ENCODE measurements around the gene CEP78. TPM values are rescaled to one million over a fixed set of nuclear protein-coding genes. Genes with fewer than 3 reads are reported as not detected.

CEP78 gene
- total RNA-seq, 1 donor from 2014 or later: 12.1 TPM

GRCh38 chr9:78210841-78211301, 25.0 kb upstream of the CEP78 start:
- no peak overlapping the region for H3K27ac ChIP-seq
- no peak for ATAC-seq
- H3K9me3 ChIP-seq: no peaks in the 10 kb centered on the region
- intact Hi-C loops (cut with DNase I): no loop called here
- no peak for TF ChIP-seq CTCF (IDR thresholded peaks at IDR 0.05)
- no peaks in the 10 kb centered on the region for H3K36me3 ChIP-seq
- no peaks in the 10 kb centered on the region for H3K27me3 ChIP-seq
- no peak for DNase-seq
- H3K4me3 ChIP-seq: no peak overlapping the region
- H3K4me1 ChIP-seq: peaks cover 12% of the 10 kb centered on the region

- no peak overlapping the region for H3K27ac ChIP-seq
- H3K27me3 ChIP-seq: no peaks in the 10 kb centered on the region
- intact Hi-C loops (cut with DNase I): no loop called here
- peaks cover 12% of the 10 kb centered on the region for H3K4me1 ChIP-seq
- no peak overlapping the region for H3K4me3 ChIP-seq
- H3K36me3 ChIP-seq: no peaks in the 10 kb centered on the region
- TF ChIP-seq CTCF (IDR thresholded peaks at IDR 0.05): no peak
- no peak for ATAC-seq
- DNase-seq: no peak
- no peaks in the 10 kb centered on the region for H3K9me3 ChIP-seq
These were observed 23.0 kb upstream of the CEP78 start for GRCh38 chr9:78212868-78213267.

- ATAC-seq: peak; percentile 80
- intact Hi-C loops (cut with DNase I): no loop called here
- DNase-seq: no peak
- H3K9me3 ChIP-seq: no peaks in the 10 kb centered on the region
- H3K4me3 ChIP-seq: no peak overlapping the region
- peak; percentile 50 for TF ChIP-seq CTCF (IDR thresholded peaks at IDR 0.05)
- no peak overlapping the region for H3K27ac ChIP-seq
- H3K36me3 ChIP-seq: no peaks in the 10 kb centered on the region
- peaks cover 12% of the 10 kb centered on the region for H3K4me1 ChIP-seq
- H3K27me3 ChIP-seq: no peaks in the 10 kb centered on the region
These were observed 22.2 kb upstream of the CEP78 start for GRCh38 chr9:78213712-78214111.

- ATAC-seq (no peak), DNase-seq (no peak)
These were observed 21.4 kb upstream of the CEP78 start for GRCh38 chr9:78214492-78214891.

GRCh38 chr9:78215706-78216105, 20.2 kb upstream of the CEP78 start:
- no peak for TF ChIP-seq CTCF (IDR thresholded peaks at IDR 0.05)
- no peak overlapping the region for H3K27ac ChIP-seq
- H3K27me3 ChIP-seq: no peaks in the 10 kb centered on the region
- intact Hi-C loops (cut with DNase I): no loop called here
- H3K4me3 ChIP-seq: no peak overlapping the region
- DNase-seq: no peak
- peaks cover 12% of the 10 kb centered on the region for H3K4me1 ChIP-seq
- ATAC-seq: no peak
- no peaks in the 10 kb centered on the region for H3K36me3 ChIP-seq
- H3K9me3 ChIP-seq: no peaks in the 10 kb centered on the region

More at GRCh38 chr9:78214492-78214891, 21.4 kb upstream of the CEP78 start:
- H3K27ac ChIP-seq: no peak overlapping the region
- intact Hi-C loops (cut with DNase I): no loop called here
- no peaks in the 10 kb centered on the region for H3K27me3 ChIP-seq
- peaks cover 12% of the 10 kb centered on the region for H3K4me1 ChIP-seq
- H3K9me3 ChIP-seq: no peaks in the 10 kb centered on the region
- no peak overlapping the region for H3K4me3 ChIP-seq
- no peak for TF ChIP-seq CTCF (IDR thresholded peaks at IDR 0.05)
- H3K36me3 ChIP-seq: no peaks in the 10 kb centered on the region

- Histone ChIP-seq H3K4me3 (no peak overlapping the region), H3K27me3 (no peaks in the 10 kb centered on the region), H3K27ac (no peak overlapping the region), H3K36me3 (no peaks in the 10 kb centered on the region), H3K9me3 (no peaks in the 10 kb centered on the region), H3K4me1 (peaks cover 5% of the 10 kb centered on the region)
- intact Hi-C loops (cut with DNase I): no loop called here
- DNase-seq (no peak), ATAC-seq (no peak)
- TF ChIP-seq CTCF (IDR thresholded peaks at IDR 0.05): no peak
These were observed 17.0 kb upstream of the CEP78 start for GRCh38 chr9:78218890-78219289.

Data from upper lobe of right lung (tissue), 1 donor.